GM18868 (cell line): Measurements from ENCODE around the gene GOLGB1.
A peak's percentile ranks its signal among the peaks of the same experiment; 100 is the strongest.
"Not testable (repeated sequence)": the region's sequence is repeated elsewhere in the genome, so short reads cannot be mapped to it uniquely, and the experiment has no call there.

ENCODE experiments used
- ATAC-seq: cut with Tn5 transposase; IDR thresholded peaks from one replicate; pipeline ENCODE4 v1.9.1; 2021; ENCODE audit warnings: mild to moderate bottlenecking, moderate library complexity; ENCODE audit not compliant: unreplicated experiment

The GOLGB1 gene, protein sequence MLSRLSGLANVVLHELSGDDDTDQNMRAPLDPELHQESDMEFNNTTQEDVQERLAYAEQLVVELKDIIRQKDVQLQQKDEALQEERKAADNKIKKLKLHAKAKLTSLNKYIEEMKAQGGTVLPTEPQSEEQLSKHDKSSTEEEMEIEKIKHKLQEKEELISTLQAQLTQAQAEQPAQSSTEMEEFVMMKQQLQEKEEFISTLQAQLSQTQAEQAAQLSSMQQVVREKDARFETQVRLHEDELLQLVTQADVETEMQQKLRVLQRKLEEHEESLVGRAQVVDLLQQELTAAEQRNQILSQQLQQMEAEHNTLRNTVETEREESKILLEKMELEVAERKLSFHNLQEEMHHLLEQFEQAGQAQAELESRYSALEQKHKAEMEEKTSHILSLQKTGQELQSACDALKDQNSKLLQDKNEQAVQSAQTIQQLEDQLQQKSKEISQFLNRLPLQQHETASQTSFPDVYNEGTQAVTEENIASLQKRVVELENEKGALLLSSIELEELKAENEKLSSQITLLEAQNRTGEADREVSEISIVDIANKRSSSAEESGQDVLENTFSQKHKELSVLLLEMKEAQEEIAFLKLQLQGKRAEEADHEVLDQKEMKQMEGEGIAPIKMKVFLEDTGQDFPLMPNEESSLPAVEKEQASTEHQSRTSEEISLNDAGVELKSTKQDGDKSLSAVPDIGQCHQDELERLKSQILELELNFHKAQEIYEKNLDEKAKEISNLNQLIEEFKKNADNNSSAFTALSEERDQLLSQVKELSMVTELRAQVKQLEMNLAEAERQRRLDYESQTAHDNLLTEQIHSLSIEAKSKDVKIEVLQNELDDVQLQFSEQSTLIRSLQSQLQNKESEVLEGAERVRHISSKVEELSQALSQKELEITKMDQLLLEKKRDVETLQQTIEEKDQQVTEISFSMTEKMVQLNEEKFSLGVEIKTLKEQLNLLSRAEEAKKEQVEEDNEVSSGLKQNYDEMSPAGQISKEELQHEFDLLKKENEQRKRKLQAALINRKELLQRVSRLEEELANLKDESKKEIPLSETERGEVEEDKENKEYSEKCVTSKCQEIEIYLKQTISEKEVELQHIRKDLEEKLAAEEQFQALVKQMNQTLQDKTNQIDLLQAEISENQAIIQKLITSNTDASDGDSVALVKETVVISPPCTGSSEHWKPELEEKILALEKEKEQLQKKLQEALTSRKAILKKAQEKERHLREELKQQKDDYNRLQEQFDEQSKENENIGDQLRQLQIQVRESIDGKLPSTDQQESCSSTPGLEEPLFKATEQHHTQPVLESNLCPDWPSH (N-terminal part only)

DNA sequence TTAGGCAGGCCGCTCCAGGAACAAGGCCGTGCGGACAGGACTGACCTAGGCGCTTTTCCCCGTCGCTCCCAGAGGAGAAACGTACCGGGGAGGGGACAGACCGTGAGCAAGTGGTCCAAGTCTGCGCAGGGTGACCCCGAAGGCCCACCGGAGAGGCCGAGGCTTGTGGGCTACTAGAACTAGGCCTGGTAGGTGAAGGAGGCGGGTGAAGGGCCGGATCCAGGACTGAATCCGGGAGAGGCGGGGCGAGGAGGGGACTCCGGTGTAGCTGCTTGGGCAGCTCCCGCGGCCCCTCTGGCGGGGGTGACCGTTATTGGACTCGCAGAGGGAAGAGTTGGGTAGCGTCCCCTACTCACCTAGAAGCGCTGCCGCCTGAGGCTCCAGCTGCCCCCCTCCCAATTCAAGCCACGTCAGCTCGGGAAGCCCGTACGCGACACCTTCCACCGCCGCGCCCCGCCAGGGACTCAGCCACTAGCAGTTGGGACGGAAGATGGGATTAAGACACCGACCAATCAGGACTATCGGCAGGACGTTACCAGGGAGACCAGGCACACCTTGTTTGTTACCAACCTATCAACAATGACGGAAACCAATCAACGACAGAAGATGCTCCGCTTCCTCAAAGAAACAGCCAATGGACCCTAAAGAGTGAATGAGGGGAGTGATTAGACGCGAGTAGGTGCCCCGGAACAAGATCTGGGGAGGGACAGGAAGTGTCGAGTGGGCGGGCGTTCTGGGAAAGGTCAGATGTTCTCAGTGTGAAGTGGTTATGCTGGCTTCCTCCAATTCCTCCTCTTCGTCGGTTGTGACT, at the start of gene GOLGB1:
Gene GOLGB1 (minus strand): TSS at position 466 of the 811 bp plus-strand sequence. CDS start 18,770 bp downstream, outside the sequence.
- ATAC-seq = peak; percentile 97

GRCh38 chr3:121796970-121797369, 47.4 kb upstream of the GOLGB1 start:
- no peak for ATAC-seq

DNA sequence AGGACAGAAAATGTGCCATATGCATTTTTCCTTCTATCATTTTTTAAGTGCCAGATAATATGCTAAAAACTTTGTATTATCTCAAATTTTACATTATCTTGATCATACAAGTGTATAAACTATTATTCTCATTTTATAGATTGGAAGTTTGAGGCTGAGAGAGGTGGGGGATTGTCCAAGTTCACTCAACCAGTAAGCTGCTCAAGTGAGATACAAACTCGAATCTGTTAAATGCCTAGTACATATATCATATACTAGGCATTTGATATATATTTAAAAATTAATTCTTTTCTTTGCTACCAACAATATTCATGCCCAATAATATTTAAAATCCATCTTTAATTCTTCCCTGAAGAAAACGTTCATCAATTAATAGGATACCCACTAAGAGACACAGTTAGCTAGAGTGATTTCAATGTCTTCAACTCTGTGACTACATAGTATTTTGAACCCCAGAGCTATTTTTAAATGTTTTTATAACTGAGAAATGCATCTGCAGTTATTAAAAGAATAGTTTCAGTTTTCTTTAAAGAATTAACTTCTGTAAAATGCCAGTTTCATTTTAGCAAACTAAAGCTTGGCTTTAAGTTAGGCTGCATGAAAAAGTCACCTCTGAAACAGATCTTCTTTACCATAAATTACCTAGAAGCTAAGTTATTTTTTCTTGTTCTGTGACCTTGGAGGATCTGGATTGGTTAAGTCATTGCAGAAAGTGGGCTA, 44.9 kb upstream of the GOLGB1 start:
- ATAC-seq = no peak

DNA sequence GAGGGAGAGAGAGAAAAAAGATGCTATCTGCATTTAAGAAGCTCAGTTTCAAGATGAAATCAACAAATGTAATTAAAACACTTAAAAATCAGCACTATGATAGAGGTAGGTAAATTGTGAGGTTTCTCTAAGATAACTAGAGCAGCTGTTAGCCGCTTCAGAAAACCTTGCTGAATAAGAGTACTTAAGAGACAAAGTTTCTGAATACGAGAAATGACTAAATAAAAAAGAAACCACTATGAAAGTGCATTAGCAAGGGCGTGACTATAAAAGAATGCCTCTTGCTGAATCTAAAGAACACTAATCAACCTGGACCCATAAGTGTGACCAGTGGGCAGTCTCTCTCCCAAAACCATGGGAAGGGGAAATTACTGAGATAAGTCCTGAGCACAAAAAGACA, 43.5 kb upstream of the GOLGB1 start:
- peak; percentile 60 for ATAC-seq

DNA sequence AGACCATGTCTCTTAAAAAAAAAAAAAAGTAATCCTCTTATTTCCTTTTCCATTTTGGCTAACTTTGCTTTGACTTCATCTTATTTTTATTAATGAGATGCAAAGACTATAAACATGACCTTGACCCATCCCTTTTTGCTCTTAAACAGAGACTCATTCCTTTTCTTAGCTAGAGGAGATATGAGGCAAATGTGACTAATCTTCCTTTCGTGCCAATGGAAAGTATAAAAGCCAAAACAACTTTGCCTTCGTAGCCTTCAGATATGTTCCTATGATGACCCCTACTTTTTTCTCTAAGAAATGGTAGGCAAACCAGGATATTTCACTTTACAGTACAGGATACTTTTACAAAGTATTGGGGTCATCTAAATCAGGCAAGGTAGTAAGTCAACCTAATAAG, 36.9 kb upstream of the GOLGB1 start:
- ATAC-seq = no peak

DNA sequence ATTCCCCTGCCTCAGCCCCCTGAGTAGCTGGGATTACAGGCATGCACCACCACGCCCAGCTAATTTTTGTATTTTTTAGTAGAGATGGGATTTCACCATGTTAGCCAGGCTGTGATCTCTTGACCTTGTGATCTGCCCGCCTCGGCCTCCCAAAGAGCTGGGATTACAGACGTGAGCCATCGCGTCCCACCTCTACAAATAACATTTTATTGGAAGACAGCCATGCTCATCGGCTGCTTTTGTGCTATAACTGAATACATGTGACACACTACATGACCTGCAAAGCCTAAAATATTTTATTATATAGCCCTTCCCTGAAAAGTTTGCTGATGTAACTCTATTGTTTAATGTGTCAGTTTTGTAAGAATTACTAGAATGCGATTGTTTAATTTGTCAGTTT, 33.2 kb upstream of the GOLGB1 start:
- ATAC-seq = not testable (repeated sequence)

GRCh38 chr3:121781611-121782010, 32.1 kb upstream of the GOLGB1 start:
- ATAC-seq = no peak

DNA sequence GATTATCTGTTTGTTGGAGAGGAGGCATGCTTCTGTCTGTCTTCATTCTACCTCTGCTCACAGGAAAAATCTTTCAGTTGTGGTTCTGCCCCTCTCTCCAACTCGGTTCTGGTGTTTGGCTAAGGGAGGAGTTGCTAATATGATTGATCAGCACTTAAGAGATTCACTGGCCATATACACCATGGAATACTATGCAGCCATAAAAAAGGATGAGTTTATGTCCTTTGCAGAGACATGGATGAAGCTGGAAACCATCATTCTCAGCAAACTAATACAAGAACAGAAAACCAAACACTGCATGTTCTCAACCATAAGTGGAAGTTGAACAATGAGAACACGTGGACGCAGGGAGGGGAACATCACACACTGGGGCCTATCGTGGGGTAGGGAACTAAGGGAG, 25.6 kb upstream of the GOLGB1 start:
- ATAC-seq = not testable (repeated sequence)

- no peak for ATAC-seq
Measured at GRCh38 chr3:121769246-121769645, 19.7 kb upstream of the GOLGB1 start.

DNA sequence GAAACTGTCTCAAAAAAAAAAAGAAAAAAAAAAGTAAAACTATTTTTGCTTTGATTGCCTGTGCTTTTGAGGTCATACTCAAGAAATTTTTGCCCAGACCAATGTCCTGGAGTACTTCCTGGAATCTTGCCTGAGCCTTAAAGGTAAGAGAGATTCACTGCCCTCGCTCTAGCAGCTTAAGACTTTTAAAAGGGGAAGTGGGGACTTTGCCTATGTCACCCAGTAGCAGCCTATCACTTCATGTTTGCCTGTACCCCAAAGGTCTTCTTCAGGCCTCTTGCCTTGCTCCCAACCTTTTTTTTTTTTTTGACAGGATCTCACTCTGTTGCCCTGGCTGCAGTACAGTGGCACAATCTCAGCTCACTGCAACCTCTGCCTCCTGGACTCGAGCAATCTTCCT, 18.9 kb upstream of the GOLGB1 start:
- ATAC-seq = no peak

- no peak for ATAC-seq
Measured at GRCh38 chr3:121759541-121760202, 10.1 kb upstream of the GOLGB1 start.

- ATAC-seq = no peak
Measured at GRCh38 chr3:121758727-121759450, 9.3 kb upstream of the GOLGB1 start.

- no peak for ATAC-seq
Measured at GRCh38 chr3:121757812-121758545, 8.4 kb upstream of the GOLGB1 start.

DNA sequence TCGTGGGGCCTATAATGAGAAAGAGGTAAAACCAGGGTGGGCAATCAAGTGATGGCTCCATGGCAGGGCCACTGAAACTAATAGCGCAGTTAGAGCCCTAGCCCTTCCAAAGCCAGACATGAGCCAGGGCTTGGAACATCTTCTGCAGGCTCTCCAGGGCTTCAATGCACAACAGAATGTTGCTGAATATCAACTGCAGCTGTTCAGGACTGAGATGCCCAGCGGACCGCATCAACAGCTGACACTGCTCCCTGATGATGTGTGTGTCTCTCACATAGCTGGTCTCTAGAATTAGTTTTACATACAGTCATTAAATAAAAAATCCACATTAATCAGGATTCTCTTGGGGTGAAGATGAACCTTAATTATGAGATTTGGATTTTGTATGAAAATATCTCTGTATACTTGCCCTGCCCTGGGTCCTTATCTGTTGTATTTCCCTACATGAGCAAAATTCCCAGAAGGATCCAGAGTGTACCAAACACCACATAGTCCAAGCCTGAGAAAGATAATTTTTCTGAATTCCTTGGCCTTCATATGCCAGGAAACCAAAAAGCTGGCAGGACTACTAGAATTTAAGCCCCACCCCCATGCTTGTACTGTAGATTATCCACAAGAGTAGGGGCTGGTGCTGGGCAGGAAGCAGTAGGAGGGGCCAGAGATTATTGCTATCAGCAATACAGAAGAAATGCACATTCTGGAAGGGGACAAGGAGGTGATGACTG, 7.7 kb upstream of the GOLGB1 start:
- ATAC-seq = no peak

GRCh38 chr3:121752772-121753171, 3.2 kb upstream of the GOLGB1 start:
- ATAC-seq = no peak

DNA sequence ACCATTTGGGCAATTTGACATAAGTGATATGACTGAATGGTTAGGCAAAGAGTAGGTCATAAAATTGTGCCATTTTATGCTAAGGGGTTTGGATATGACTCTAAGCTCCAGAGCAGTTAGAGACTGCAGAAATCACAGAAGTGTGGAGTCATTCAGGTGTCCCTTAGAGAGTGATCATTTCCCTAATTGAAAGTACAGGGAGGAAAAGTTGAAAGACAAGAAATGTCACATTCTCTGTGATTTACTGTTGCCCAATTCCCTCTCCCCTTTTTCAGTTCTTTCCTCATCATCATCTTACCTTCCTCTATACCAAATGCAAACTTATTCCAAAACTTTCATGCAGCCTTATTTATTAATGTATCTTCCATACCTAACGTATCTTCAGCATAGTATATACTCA, 2.7 kb upstream of the GOLGB1 start:
- no peak for ATAC-seq

- no peak for ATAC-seq
Measured at GRCh38 chr3:121750087-121750415, 510 bp upstream of the GOLGB1 start.
